Heart left ventricle (tissue), 13 donors: ENCODE measurements around the gene UTRN.

Experiments used
- CTCF ChIP-seq, 12 donors: fragments of 200-600 bp; sonication (generic) in 4 of 12; IDR thresholded peaks; one replicate each; pipeline versions ENCODE4 v1.5.0 to v1.8.0; 2018 to 2022; ENCODE audit warnings: antibody characterized with exemption in 12 of 12, mild to moderate bottlenecking in 5 of 12
- POLR2A ChIP-seq, 2 donors: fragments of 450-650 bp; IDR thresholded peaks; one replicate each; pipeline ENCODE4 v1.6.1; 2017; ENCODE audit warnings: antibody characterized with exemption in 2 of 2, mild to moderate bottlenecking in 2 of 2, moderate library complexity in 2 of 2
- donor health status: ischemic (EF 13 %, LVEDD 7.1; RV severe dilation, severe dysfunction).
- donor health status: DM: no; HTN: yes; CAD: no.
- donor health status: DM: no; HTN: no; CAD: no.
- donor health status: ischemic (EF 25% LVEDD 6.9; RV normal size, moderate dysfunction).
- donor health status: ischemic (EF 25% LVEDD 5.7; RV mildly dilated, moderate dysfunction).
- donor health status: ischemic (EF 35%, LVEDD 5.7; RV mildly dilated, moderate dysfunction).
- donor health status: nonischemic (EF 11% LVEDD 7.7; RV severe dilation, severe dysfunction).
- donor health status: DM: yes; HTN: yes; CAD: no.
- donor health status: PGD.
- donor health status: ischemic (EF 29% LVEDD 5.4; RV normal size, mild dysfunction).
- donor health status: nonischemic (EF 23%, LVEDD 6.1; RV moderate dilation, normal function).

- TF ChIP-seq CTCF (IDR thresholded peaks at IDR 0.05) (no peak), POLR2A (IDR thresholded peaks at IDR 0.05) (no peak)
Observed at GRCh38 chr6:144331491-144331969, 46.4 kb downstream of the UTRN start.
